Activated T-helper 1 cell treated with anti-CD3 and anti-CD28 coated beads, Interleukin-2, amount 50 U/mL, for 16 hours (primary cell): ENCODE results near the gene RNASEH1.

Experiments
- DNase-seq, 2 donors: peaks; one replicate each; pipeline ENCODE4 v3.0.0-alpha.2; 2020; ENCODE audit warnings: low read depth in 1 of 2, low spot score in 1 of 2

Gene RNASEH1

GRCh38 chr2:3558205-3559014, at the start of gene RNASEH1:
RNASEH1 (minus strand) TSS chr2:3558333; CDS start chr2:3558260, 73 bp downstream.
- peak; percentile 99 for DNase-seq

GRCh38 chr2:3606370-3607201, 48.5 kb upstream of the RNASEH1 start:
- DNase-seq = no peak

GRCh38 chr2:3606028-3606369, 47.9 kb upstream of the RNASEH1 start:
- no peak for DNase-seq

DNA sequence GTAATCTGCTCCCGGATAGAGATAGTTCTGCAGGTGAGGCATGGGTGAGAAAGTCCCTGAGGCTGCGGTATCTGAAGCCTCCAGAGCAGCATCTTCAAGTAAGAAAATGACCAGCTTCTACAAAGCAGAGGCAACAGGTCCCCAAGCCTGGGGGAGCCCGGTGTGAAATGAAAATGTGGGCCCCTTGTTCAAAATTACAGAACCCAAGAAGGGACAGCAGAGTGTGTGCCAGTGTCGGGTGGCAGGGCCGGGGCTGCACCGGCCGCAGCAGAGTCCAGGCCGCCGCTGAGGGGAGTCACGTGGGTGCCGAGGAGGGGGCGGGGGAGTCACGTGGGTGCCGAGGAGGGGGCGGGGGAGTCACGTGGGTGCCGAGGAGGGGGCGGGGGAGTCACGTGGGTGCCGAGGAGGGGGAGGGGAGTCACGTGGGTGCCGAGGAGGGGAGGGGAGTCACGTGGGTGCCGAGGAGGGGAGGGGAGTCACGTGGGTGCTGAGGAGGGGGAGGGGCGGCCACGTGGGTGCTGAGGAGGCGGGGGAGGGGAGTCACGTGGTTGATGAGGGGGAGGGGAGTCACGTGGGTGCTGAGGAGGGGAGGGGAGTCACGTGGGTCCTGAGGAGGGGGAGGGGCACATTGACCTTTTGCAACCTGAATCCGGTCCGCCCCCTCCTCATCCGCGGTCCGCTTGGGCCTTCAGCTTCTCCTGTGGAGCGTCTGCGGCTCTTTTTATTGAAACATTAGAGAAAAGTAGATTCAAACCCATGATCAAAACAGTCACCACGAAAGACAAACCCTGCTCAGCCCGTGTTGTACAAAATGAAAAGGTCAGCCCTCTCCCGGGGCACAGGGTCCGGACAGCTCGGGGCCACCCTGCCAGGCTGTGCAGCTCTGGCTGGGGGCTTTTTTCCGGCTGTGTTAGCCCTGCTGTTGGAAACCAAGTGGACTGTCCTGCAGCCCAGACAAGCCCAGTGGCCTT, 47.1 kb upstream of the RNASEH1 start:
- DNase-seq = no peak

DNA sequence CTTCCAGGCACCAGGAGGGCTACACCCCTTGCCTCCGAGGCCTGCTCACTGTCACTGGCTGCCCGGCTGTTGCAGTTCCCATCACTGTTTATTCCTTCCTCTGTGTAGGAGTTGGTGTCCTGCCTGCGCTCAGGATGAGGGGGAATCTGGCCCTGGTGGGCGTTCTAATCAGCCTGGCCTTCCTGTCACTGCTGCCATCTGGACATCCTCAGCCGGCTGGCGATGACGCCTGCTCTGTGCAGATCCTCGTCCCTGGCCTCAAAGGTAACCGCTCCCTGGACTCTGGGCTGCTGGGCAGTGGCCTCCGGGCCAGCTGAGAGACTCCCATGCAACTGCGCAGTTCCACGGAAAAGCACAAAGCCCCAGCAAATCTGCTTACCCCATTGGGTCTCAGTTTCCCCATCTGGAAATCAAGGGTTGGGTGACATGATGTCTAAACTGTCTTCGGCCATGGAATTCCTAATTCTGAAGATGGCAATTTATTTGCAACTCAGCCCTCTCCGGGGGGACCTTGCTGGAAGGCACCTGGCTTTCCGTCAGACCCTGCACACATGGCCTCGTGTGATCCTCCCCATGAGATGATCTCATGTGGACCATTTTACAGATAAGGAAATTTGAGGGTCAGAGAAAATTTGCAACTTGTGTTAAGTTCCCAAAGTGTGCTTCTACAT, 46.2 kb upstream of the RNASEH1 start:
- no peak for DNase-seq

GRCh38 chr2:3603536-3604206, 45.5 kb upstream of the RNASEH1 start:
- no peak for DNase-seq

GRCh38 chr2:3602553-3603339, 44.6 kb upstream of the RNASEH1 start:
- DNase-seq = no peak

DNA sequence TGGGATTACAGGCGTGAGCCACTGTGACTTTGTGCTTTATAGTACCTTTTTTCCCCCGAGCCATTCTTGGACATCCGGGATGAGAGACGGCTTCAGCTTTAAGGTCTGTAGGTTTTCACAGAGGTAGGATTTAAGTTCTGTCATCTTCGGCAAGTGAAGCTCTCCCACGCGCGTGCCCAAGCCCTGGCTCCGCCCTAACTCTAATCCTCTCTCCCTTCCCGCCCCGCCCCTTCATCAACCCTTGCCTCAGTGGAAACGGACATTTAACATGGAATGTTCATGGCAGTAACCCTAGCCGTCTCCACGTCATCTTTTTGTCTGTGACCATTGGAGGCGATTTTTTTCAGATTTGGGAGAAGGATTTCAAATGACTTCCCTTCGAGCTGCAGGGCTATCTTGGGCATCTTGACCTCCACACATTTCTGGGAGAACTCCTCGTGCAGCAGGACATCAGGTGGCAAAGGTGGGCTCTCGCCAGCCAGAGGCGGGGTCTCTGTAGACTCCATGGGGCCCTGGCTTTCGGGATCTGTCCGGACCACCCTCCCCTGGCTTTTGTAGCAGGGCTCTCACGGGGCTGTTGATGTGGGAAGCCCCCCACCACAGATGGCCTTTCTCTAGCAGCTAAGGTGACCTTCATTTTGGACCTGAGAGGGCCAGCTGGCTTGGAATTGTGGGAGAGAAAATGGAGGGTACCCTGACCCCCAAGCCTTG, 43.6 kb upstream of the RNASEH1 start:
- DNase-seq = no peak

GRCh38 chr2:3600256-3600855, 42.2 kb upstream of the RNASEH1 start:
- no peak for DNase-seq

DNA sequence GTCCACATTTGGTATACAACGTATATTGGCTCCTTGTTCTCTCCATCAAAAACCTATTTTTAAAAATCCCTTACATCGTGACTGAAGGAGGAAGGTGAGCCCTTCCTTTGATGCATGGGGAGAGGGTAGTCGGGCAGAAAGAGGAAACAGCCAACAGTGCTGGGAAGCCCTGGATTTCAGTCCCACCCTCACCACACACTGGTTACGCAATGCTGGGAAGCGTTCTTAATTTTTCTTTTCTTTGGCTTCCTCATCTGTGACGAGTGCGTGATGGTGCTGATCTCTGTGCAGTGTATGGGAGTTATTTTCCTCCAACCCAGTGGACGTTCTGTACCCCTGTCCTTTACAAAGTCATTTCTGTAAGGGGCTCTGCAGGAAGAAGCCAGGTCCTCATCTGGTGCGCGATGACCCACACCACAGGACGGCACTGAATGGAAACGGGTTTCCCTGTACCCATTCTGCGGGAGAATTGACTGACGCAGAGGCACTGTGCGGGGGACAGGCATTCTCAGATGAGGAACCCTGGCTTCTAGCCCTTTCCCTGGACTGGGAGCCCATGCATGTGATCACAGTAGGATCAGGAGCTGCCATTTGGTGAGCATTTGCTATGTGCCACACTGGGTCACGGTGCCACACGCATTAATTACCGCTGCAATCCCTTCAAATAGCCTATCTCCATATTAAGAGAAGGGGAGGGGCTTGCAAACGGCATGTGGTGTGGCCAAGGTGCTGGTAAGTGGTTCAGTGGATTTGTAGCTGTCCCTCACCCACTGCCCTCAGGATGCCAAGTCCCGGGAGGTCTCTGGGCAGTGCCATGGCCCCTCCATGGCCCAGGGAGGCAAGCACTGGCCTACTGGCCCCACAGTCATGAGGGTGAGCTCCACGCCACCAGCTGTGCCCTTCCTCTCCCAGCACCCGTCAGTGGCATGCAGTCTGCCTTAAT, 41.0 kb upstream of the RNASEH1 start:
- no peak for DNase-seq

DNA sequence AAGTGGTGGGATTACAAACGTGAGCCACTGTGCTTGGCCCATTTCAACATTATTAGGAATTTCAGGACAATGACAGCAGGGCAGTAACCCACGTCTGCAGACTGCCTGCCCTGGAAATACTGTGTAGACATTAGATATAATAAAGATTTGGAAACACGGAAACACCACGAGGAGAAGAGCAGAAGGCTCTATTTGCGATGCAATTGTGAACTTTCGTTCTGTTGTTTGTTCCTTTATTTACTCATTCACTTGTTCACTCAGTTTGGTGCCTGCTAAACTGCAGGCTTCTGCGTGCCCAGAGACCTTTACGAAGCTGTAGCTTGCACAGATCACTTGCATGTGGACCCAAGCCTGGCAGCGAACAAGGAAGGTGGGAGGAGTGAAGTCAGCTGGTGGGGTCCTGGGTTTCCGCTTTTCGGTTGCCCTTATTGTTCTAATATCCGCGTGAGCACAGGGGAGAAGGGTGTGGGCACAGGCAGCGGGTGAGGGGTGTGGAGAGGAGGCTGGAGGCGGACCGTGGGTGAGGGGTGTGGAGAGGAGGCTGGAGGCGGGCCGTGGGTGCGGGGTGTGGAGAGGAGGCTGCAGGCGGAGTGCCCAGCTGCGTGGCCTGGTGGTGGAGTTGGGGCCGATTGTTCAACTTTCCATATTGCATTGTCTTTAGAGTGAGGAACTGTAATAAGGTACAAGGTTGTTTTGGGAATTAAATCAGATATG, 40.2 kb upstream of the RNASEH1 start:
- DNase-seq = no peak

GRCh38 chr2:3597567-3597966, 39.4 kb upstream of the RNASEH1 start:
- DNase-seq = no peak

- DNase-seq = no peak
Measured at GRCh38 chr2:3596901-3597417, 38.8 kb upstream of the RNASEH1 start.

DNA sequence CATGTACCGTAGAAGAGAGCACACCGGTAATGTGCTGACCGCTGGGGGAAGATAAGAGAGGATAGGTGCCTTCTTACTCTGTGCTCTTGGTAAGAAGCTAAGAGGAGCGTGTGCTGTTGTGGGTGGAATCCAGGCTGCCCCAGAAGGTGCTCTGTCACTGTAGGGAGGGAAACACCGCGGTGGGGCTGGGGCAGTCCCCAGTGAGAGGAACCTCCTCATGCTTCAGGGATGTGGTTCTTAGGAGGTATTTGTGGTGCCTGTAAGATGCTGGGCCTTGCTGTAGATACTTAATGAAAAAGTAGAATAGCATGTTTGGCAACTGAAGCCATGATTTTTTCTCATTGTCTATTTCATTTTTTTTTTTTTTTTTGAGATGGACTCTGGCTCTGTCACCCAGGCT, 37.9 kb upstream of the RNASEH1 start:
- no peak for DNase-seq

- DNase-seq = no peak
Measured at GRCh38 chr2:3595404-3595803, 37.3 kb upstream of the RNASEH1 start.
